Ammon's horn (tissue), 1 donor: ENCODE measurements around the gene DHX9.

Experiments
- DNase-seq: peaks from one replicate; pipeline ENCODE4 v3.0.0-alpha.2; 2016; ENCODE audit warnings: low spot score

DHX9 gene

GRCh38 chr1:182841368-182841988 is 2.3 kb downstream of the DHX9 start:
- no peak for DNase-seq

GRCh38 chr1:182842265-182842664 is 3.1 kb downstream of the DHX9 start:
- no peak for DNase-seq

- DNase-seq = no peak
These were observed 6.2 kb downstream of the DHX9 start for GRCh38 chr1:182845379-182845778.

- DNase-seq = no peak
These were observed 6.7 kb downstream of the DHX9 start for GRCh38 chr1:182845894-182846293.

- no peak for DNase-seq
These were observed 8.0 kb downstream of the DHX9 start for GRCh38 chr1:182847105-182847504.

- DNase-seq = no peak
These were observed 9.6 kb downstream of the DHX9 start for GRCh38 chr1:182848736-182849135.

- DNase-seq = no peak
These were observed 11.2 kb downstream of the DHX9 start for GRCh38 chr1:182850319-182850718.

GRCh38 chr1:182851825-182852224 is 12.7 kb downstream of the DHX9 start:
- no peak for DNase-seq

- no peak for DNase-seq
These were observed 16.8 kb downstream of the DHX9 start for GRCh38 chr1:182855911-182856310.

- no peak for DNase-seq
These were observed 18.1 kb downstream of the DHX9 start for GRCh38 chr1:182857212-182857611.

- DNase-seq = no peak
These were observed 21.5 kb downstream of the DHX9 start for GRCh38 chr1:182860658-182861057.

- no peak for DNase-seq
These were observed 22.8 kb downstream of the DHX9 start for GRCh38 chr1:182861994-182862393.

- no peak for DNase-seq
These were observed 23.7 kb downstream of the DHX9 start for GRCh38 chr1:182862827-182863226.

- DNase-seq = no peak
These were observed 24.8 kb downstream of the DHX9 start for GRCh38 chr1:182863940-182864339.

GRCh38 chr1:182867861-182868260 is 28.7 kb downstream of the DHX9 start:
- no peak for DNase-seq

- no peak for DNase-seq
These were observed 30.1 kb downstream of the DHX9 start for GRCh38 chr1:182869241-182869666.

- DNase-seq = no peak
These were observed 33.7 kb downstream of the DHX9 start for GRCh38 chr1:182872881-182873280.

- no peak for DNase-seq
These were observed 36.7 kb downstream of the DHX9 start for GRCh38 chr1:182875889-182876288.

- no peak for DNase-seq
These were observed 38.2 kb downstream of the DHX9 start for GRCh38 chr1:182877331-182877730.

- DNase-seq = no peak
These were observed 38.7 kb downstream of the DHX9 start for GRCh38 chr1:182877842-182878241.

- no peak for DNase-seq
These were observed 45.7 kb downstream of the DHX9 start for GRCh38 chr1:182884872-182885271.

- no peak for DNase-seq
These were observed 46.4 kb downstream of the DHX9 start for GRCh38 chr1:182885591-182885990.

- DNase-seq = no peak
These were observed 47.8 kb downstream of the DHX9 start for GRCh38 chr1:182886985-182887384.

GRCh38 chr1:182888736-182889531 is 49.8 kb downstream of the DHX9 start:
- DNase-seq = no peak
